Endothelial cell of umbilical vein (primary cell): ENCODE measurements around the gene MINDY4. TPM values are rescaled to one million over a fixed set of nuclear protein-coding genes. Genes with fewer than 3 reads are reported as not detected.

ENCODE experiments used
- BruUV-seq: library from RNA; stranded (reverse); fragments of 400-500 nt; replicated peaks from 2 replicates; lab custom pipeline; 2021; lab: Mats Ljungman, UMichigan
- CTCF ChIA-PET: fragments of 300-600, 350-600 bp; sonication (Branson Sonifier 250); formaldehyde crosslinking; loops from one replicate; lab custom pipeline; 2021; ENCODE audit warnings: antibody characterized with exemption, inconsistent platforms; lab: Charles Lee
- POLR2A ChIA-PET: fragments of 300-600, 350-600 bp; sonication (Branson Sonifier 250); formaldehyde crosslinking; loops from one replicate; lab custom pipeline; 2021; ENCODE audit warnings: antibody characterized with exemption, inconsistent platforms; lab: Charles Lee
- DNase-seq: peaks from one replicate; pipeline ENCODE4 v3.0.0-alpha.2; 2011; ENCODE audit warnings: low read depth, low spot score
- FAIRE-seq: peaks from 2 replicates; lab custom pipeline; 2011; peaks lifted over from hg19 to GRCh38; lab: Jason Lieb, UNC
- H2AFZ ChIP-seq: 2 replicates; pipeline ENCODE4 v1.6.0; 2012; ENCODE audit warnings: low read depth, low read length, control low read depth, inconsistent platforms
- H3K27ac ChIP-seq: 2 replicates; pipeline ENCODE4 v1.5.1; 2011; ENCODE audit warnings: low read depth, mild to moderate bottlenecking, control low read depth, low read length, moderate library complexity; ENCODE audit not compliant: insufficient read depth
- H3K27me3 ChIP-seq, 2 experiments: 2 replicates each; pipeline versions ENCODE4 v1.6.0 to v1.6.1; 2011; ENCODE audit warnings: low read length in 2 of 2, mixed read lengths in 1 of 2; ENCODE audit not compliant: control insufficient read depth in 2 of 2, insufficient read depth in 2 of 2
- H3K36me3 ChIP-seq, 2 experiments: 2 replicates in 1 of 2; 3 replicates in 1 of 2; pipeline ENCODE4 v1.5.1; 2011; ENCODE audit warnings: low read length in 2 of 2, mild to moderate bottlenecking in 1 of 2, moderate library complexity in 1 of 2; ENCODE audit not compliant: control insufficient read depth in 2 of 2, insufficient read depth in 2 of 2; ENCODE audit errors: extremely low read depth in 1 of 2
- H3K4me1 ChIP-seq: 3 replicates; pipeline ENCODE4 v1.5.1; 2011; ENCODE audit warnings: mild to moderate bottlenecking, low read length; ENCODE audit not compliant: control insufficient read depth, insufficient read depth; ENCODE audit errors: extremely low read depth
- H3K4me2 ChIP-seq: 2 replicates; pipeline ENCODE4 v1.6.1; 2011; ENCODE audit warnings: low read length, control low read depth, mixed read lengths; ENCODE audit not compliant: insufficient read depth
- H3K4me3 ChIP-seq, 3 experiments: fragments of 200-600 bp in 1 of 3; sonication (generic), shearing (Covaris generic) in 1 of 3; replicated peaks in 1 of 3; 2 replicates each; pipeline ENCODE4 v1.5.1; 2011 to 2016; ENCODE audit warnings: control low read depth in 3 of 3, low read length in 3 of 3, mild to moderate bottlenecking in 2 of 3, inconsistent platforms in 1 of 3, low read depth in 1 of 3, moderate library complexity in 1 of 3; ENCODE audit not compliant: insufficient read depth in 1 of 3
- H3K79me2 ChIP-seq: 2 replicates; pipeline ENCODE4 v1.6.0; 2012; ENCODE audit warnings: low read length, inconsistent platforms; ENCODE audit not compliant: control insufficient read depth, insufficient read depth
- H3K9ac ChIP-seq: replicated peaks from 2 replicates; pipeline ENCODE3; 2011; ENCODE audit warnings: low read length, control low read depth; ENCODE audit not compliant: insufficient read depth; ENCODE audit errors: extremely low read depth
- H3K9me1 ChIP-seq: replicated peaks from 3 replicates; pipeline ENCODE4 v1.6.0; 2011; ENCODE audit warnings: mild to moderate bottlenecking, low read length; ENCODE audit not compliant: control insufficient read depth, insufficient read depth; ENCODE audit errors: extremely low read depth
- H3K9me3 ChIP-seq: replicated peaks from 2 replicates; pipeline ENCODE4 v1.5.1; 2012; ENCODE audit warnings: low read length, inconsistent platforms; ENCODE audit not compliant: control insufficient read depth, insufficient read depth
- H4K20me1 ChIP-seq: replicated peaks from 2 replicates; pipeline ENCODE3; 2011; ENCODE audit warnings: mild to moderate bottlenecking, low read length; ENCODE audit not compliant: control insufficient read depth, insufficient read depth; ENCODE audit errors: extremely low read depth
- CTCF ChIP-seq, 2 donors: IDR thresholded peaks; 1 replicate in 1 of 2; 2 replicates in 1 of 2; pipeline ENCODE4 v1.5.1; 2011; ENCODE audit warnings: low read length in 2 of 2, mild to moderate bottlenecking in 2 of 2, moderate library complexity in 2 of 2, control low read depth in 1 of 2, inconsistent platforms in 1 of 2, low read depth in 1 of 2; ENCODE audit not compliant: insufficient read depth in 1 of 2; ENCODE audit errors: extremely low read depth in 1 of 2
- EZH2 ChIP-seq: IDR thresholded peaks from 2 replicates; pipeline ENCODE4 v1.6.1; 2012; ENCODE audit warnings: borderline replicate concordance, low read depth, mild to moderate bottlenecking, moderate library complexity, low read length, inconsistent platforms; ENCODE audit not compliant: severe bottlenecking
- GATA2 ChIP-seq: IDR thresholded peaks from 2 replicates; pipeline ENCODE4 v1.7.0; 2011; ENCODE audit warnings: low read depth, mild to moderate bottlenecking, moderate library complexity, mixed read lengths, low read length; ENCODE audit not compliant: insufficient read length, insufficient read depth
- MYC ChIP-seq: IDR thresholded peaks from one replicate; pipeline ENCODE4 v1.6.1; 2011; ENCODE audit warnings: mild to moderate bottlenecking, low read depth, low read length
- POLR2A ChIP-seq: IDR thresholded peaks from 2 replicates; pipeline ENCODE4 v1.6.1; 2012; ENCODE audit warnings: low read depth, mild to moderate bottlenecking, control low read depth, low read length
- POLR2AphosphoS5 ChIP-seq: IDR thresholded peaks from 2 replicates; pipeline ENCODE4 v1.6.1; 2012; ENCODE audit warnings: low read depth, mild to moderate bottlenecking, control low read depth, low read length, moderate library complexity; ENCODE audit not compliant: insufficient read depth
- dilution Hi-C: fragments of 300-500 bp; cut with MboI; formaldehyde crosslinking; loops from one replicate; pipeline ENCODE4 v1.15.0; 2019; ENCODE audit warnings: low sequenced_read_pairs; ENCODE audit not compliant: extremely low pct_ligation_motif_present
- intact Hi-C: fragments of 100-400 bp; cut with micrococcal nuclease; formaldehyde crosslinking; loops from one replicate; pipeline ENCODE4 v1.10.0; 2022
- polyA plus RNA-seq, 4 experiments: library from polyadenylated mRNA; depleted of rRNA in 3 of 4; stranded (reverse) in 3 of 4; unstranded in 1 of 4; fragments of >200 nt; gene quantifications; 2 replicates each; pipeline versions ENCODE4 v1.2.1 to v1.2.3, GENCODE V29; 2011 to 2012; ENCODE audit warnings: missing spikeins in 1 of 4
- total RNA-seq: library from RNA; stranded (reverse); gene quantifications from 2 replicates; pipeline ENCODE4 v1.2.3, GENCODE V29; 2021
- TF ChIP-seq, protein P1 (sequence below): IDR thresholded peaks from 2 replicates; pipeline ENCODE4 v1.6.1; 2011; ENCODE audit not compliant: insufficient read depth, insufficient read length

MINDY4 gene
- total and polyA plus RNA-seq, 2 donors (not counting 3 experiments of a cell fraction or from before 2014, with no cell fraction given), result 2.2 to 4.7 TPM

DNA sequence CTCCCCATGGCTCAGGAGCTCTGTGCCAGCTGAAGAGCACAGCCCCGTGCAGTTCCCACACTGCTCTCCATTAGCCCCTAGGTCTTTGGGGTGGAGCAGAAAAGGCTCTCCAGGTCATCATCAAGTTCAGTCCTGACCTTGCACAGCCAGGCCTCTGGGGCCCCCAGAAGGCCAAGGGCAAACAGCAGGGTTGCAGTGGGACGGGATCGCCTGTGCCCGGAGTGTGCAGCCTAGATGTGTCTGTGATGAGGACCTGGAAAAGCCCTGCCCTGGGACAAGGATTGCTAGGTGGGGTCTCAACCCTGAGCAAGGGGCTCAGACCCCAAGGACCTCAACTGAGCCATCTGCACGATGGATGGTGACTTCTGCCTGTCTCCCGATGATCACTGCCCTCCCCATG, 18.7 kb upstream of the MINDY4 start:
- no peak for DNase-seq
- FAIRE-seq, result no peak
- Histone ChIP-seq H4K20me1 (no peaks in the 10 kb centered on the region), H3K4me2 (no peak overlapping the region), H3K4me1 (no peaks in the 10 kb centered on the region), H3K9me1 (no peaks in the 10 kb centered on the region), H3K79me2 (no peaks in the 10 kb centered on the region), H3K4me3 (no peak overlapping the region), H3K9ac (no peak overlapping the region), H3K9me3 (no peaks in the 10 kb centered on the region), H3K27me3 (peaks cover 0 to 3% of the 10 kb centered on the region in 2 experiments), H3K36me3 (no peaks in the 10 kb centered on the region), H2AFZ (no peak overlapping the region), H3K27ac (no peak overlapping the region)
- no TSS peak for BruUV-seq
- ChIA-PET CTCF (interaction anchor here (1.0 kb wide), 1 partner anchor 370 kb away, joined by 3 read pairs; no protein-coding TSS in a partner anchor), POLR2A (no interaction called here)
- intact Hi-C loops (no loop called here), dilution Hi-C loops (no loop called here)
- no peak for TF ChIP-seq CTCF (IDR thresholded peaks at IDR 0.05; ENCODE audit: extremely low read depth in 1 of 2, insufficient read depth in 1 of 2, low read depth in 1 of 2, low read length in 2 of 2)
- TF ChIP-seq POLR2AphosphoS5, result no peak
- TF ChIP-seq, protein P1, sequence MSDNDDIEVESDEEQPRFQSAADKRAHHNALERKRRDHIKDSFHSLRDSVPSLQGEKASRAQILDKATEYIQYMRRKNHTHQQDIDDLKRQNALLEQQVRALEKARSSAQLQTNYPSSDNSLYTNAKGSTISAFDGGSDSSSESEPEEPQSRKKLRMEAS, result no peak
- no peak for TF ChIP-seq POLR2A
- TF ChIP-seq GATA2, result no peak
- no peak for TF ChIP-seq EZH2
- TF ChIP-seq MYC, result no peak
